Measurements from ENCODE around the gene ROBO2. TPM values are rescaled to one million over a fixed set of nuclear protein-coding genes. Genes with fewer than 3 reads are reported as not detected.

ROBO2 gene
- total RNA-seq, 2 donors from 2014 or later: not detected

GRCh38 chr3:77040926-77041722 lies 1.2 kb downstream of the ROBO2 start:
- H3K4me3 Mint-ChIP-seq: no peak overlapping the region
- H3K36me3 Mint-ChIP-seq: peaks cover 15% of the 10 kb centered on the region
- no peak for DNase-seq (ENCODE audit: low spot score)
- H3K27me3 Mint-ChIP-seq: peaks cover 17% of the 10 kb centered on the region in 2 donors
- peaks cover 16% of the 10 kb centered on the region for H3K9me3 Mint-ChIP-seq
- no peaks in the 10 kb centered on the region for H3K4me1 Mint-ChIP-seq (ENCODE audit: low read depth in 2 of 2)
- ATAC-seq: no peak
- no peak overlapping the region for H3K27ac Mint-ChIP-seq

GRCh38 chr3:77041811-77042210 lies 1.9 kb downstream of the ROBO2 start:
- Mint-ChIP-seq H3K4me1 (ENCODE audit: low read depth in 2 of 2) (no peaks in the 10 kb centered on the region), H3K9me3 (peaks cover 18% of the 10 kb centered on the region), H3K27me3 (peaks cover 17% of the 10 kb centered on the region in 2 donors), H3K36me3 (peaks cover 15% of the 10 kb centered on the region), H3K4me3 (no peak overlapping the region), H3K27ac (no peak overlapping the region)
- ATAC-seq (no peak), DNase-seq (ENCODE audit: low spot score) (no peak)

- DNase-seq (ENCODE audit: low spot score) (no peak), ATAC-seq (no peak)
- Mint-ChIP-seq H3K4me3 (no peak overlapping the region), H3K36me3 (peaks cover 15% of the 10 kb centered on the region), H3K27me3 (peaks cover 17% of the 10 kb centered on the region in 2 donors), H3K27ac (no peak overlapping the region), H3K4me1 (ENCODE audit: low read depth in 2 of 2) (no peaks in the 10 kb centered on the region), H3K9me3 (peaks cover 21% of the 10 kb centered on the region)
These were observed 2.4 kb downstream of the ROBO2 start for GRCh38 chr3:77042343-77042742.

GRCh38 chr3:77042882-77043281 lies 3.0 kb downstream of the ROBO2 start:
- H3K36me3 Mint-ChIP-seq: peaks cover 15% of the 10 kb centered on the region
- H3K9me3 Mint-ChIP-seq: peaks cover 21% of the 10 kb centered on the region
- ATAC-seq (no peak), DNase-seq (ENCODE audit: low spot score) (no peak)
- H3K27me3 Mint-ChIP-seq: peaks cover 17% of the 10 kb centered on the region in 2 donors
- no peak overlapping the region for H3K4me3 Mint-ChIP-seq
- H3K27ac Mint-ChIP-seq: no peak overlapping the region
- no peaks in the 10 kb centered on the region for H3K4me1 Mint-ChIP-seq (ENCODE audit: low read depth in 2 of 2)

- H3K4me3 Mint-ChIP-seq: no peak overlapping the region
- ATAC-seq (no peak), DNase-seq (ENCODE audit: low spot score) (no peak)
- no peak overlapping the region for H3K27ac Mint-ChIP-seq
- peaks cover 6% of the 10 kb centered on the region for H3K36me3 Mint-ChIP-seq
- peaks cover 5 to 6% of the 10 kb centered on the region in 2 donors for H3K27me3 Mint-ChIP-seq
- H3K4me1 Mint-ChIP-seq (ENCODE audit: low read depth in 2 of 2): no peaks in the 10 kb centered on the region
- peaks cover 18% of the 10 kb centered on the region for H3K9me3 Mint-ChIP-seq
These were observed 5.8 kb downstream of the ROBO2 start for GRCh38 chr3:77045686-77046085.

- Mint-ChIP-seq H3K4me1 (ENCODE audit: low read depth in 2 of 2) (no peaks in the 10 kb centered on the region), H3K36me3 (no peaks in the 10 kb centered on the region), H3K27ac (no peak overlapping the region), H3K27me3 (no peaks in the 10 kb centered on the region), H3K9me3 (peaks cover 15% of the 10 kb centered on the region), H3K4me3 (no peak overlapping the region)
- ATAC-seq: no peak
- no peak for DNase-seq (ENCODE audit: low spot score)
These were observed 8.3 kb downstream of the ROBO2 start for GRCh38 chr3:77048186-77048585.

- no peak for ATAC-seq
- Mint-ChIP-seq H3K4me1 (ENCODE audit: low read depth in 2 of 2) (no peaks in the 10 kb centered on the region), H3K27ac (no peak overlapping the region), H3K4me3 (no peak overlapping the region), H3K27me3 (no peaks in the 10 kb centered on the region), H3K9me3 (peaks cover 8% of the 10 kb centered on the region), H3K36me3 (no peaks in the 10 kb centered on the region)
- DNase-seq (ENCODE audit: low spot score): no peak
These were observed 11.7 kb downstream of the ROBO2 start for GRCh38 chr3:77051591-77051990.

GRCh38 chr3:77052051-77052501 lies 12.2 kb downstream of the ROBO2 start:
- H3K36me3 Mint-ChIP-seq: no peaks in the 10 kb centered on the region
- no peaks in the 10 kb centered on the region for H3K4me1 Mint-ChIP-seq (ENCODE audit: low read depth in 2 of 2)
- no peak for DNase-seq (ENCODE audit: low spot score)
- H3K27me3 Mint-ChIP-seq: no peaks in the 10 kb centered on the region
- no peak for ATAC-seq
- H3K4me3 Mint-ChIP-seq: no peak overlapping the region
- H3K9me3 Mint-ChIP-seq: peaks cover 4% of the 10 kb centered on the region
- no peak overlapping the region for H3K27ac Mint-ChIP-seq

- peaks cover 4% of the 10 kb centered on the region for H3K9me3 Mint-ChIP-seq
- H3K27me3 Mint-ChIP-seq: no peaks in the 10 kb centered on the region
- DNase-seq (ENCODE audit: low spot score) (no peak), ATAC-seq (no peak)
- no peaks in the 10 kb centered on the region for H3K4me1 Mint-ChIP-seq (ENCODE audit: low read depth in 2 of 2)
- H3K4me3 Mint-ChIP-seq: no peak overlapping the region
- no peaks in the 10 kb centered on the region for H3K36me3 Mint-ChIP-seq
- H3K27ac Mint-ChIP-seq: no peak overlapping the region
These were observed 13.1 kb downstream of the ROBO2 start for GRCh38 chr3:77052733-77053670.

- H3K9me3 Mint-ChIP-seq: no peaks in the 10 kb centered on the region
- no peaks in the 10 kb centered on the region for H3K36me3 Mint-ChIP-seq
- ATAC-seq (no peak), DNase-seq (ENCODE audit: low spot score) (no peak)
- no peak overlapping the region for H3K27ac Mint-ChIP-seq
- H3K4me3 Mint-ChIP-seq: no peak overlapping the region
- H3K27me3 Mint-ChIP-seq: no peaks in the 10 kb centered on the region
- no peaks in the 10 kb centered on the region for H3K4me1 Mint-ChIP-seq (ENCODE audit: low read depth in 2 of 2)
These were observed 13.9 kb downstream of the ROBO2 start for GRCh38 chr3:77053795-77054194.

GRCh38 chr3:77055841-77056341 lies 16.0 kb downstream of the ROBO2 start:
- Mint-ChIP-seq H3K27ac (no peak overlapping the region), H3K9me3 (peaks cover 4% of the 10 kb centered on the region), H3K4me1 (ENCODE audit: low read depth in 2 of 2) (no peaks in the 10 kb centered on the region), H3K36me3 (no peaks in the 10 kb centered on the region), H3K27me3 (no peaks in the 10 kb centered on the region), H3K4me3 (no peak overlapping the region)
- ATAC-seq (no peak), DNase-seq (ENCODE audit: low spot score) (no peak)

- no peak for DNase-seq (ENCODE audit: low spot score)
- H3K4me3 Mint-ChIP-seq: no peak overlapping the region
- H3K27ac Mint-ChIP-seq: no peak overlapping the region
- peaks cover 5% of the 10 kb centered on the region for H3K36me3 Mint-ChIP-seq
- H3K9me3 Mint-ChIP-seq: peaks cover 4% of the 10 kb centered on the region
- ATAC-seq: no peak
- H3K27me3 Mint-ChIP-seq: no peaks in the 10 kb centered on the region
- H3K4me1 Mint-ChIP-seq (ENCODE audit: low read depth in 2 of 2): no peaks in the 10 kb centered on the region
These were observed 19.5 kb downstream of the ROBO2 start for GRCh38 chr3:77059354-77059753.

GRCh38 chr3:77063423-77063822 lies 23.5 kb downstream of the ROBO2 start:
- peaks cover 5% of the 10 kb centered on the region for H3K36me3 Mint-ChIP-seq
- no peaks in the 10 kb centered on the region for H3K4me1 Mint-ChIP-seq (ENCODE audit: low read depth in 2 of 2)
- H3K9me3 Mint-ChIP-seq: peaks cover 4% of the 10 kb centered on the region
- H3K27ac Mint-ChIP-seq: no peak overlapping the region
- ATAC-seq (no peak), DNase-seq (ENCODE audit: low spot score) (no peak)
- no peaks in the 10 kb centered on the region for H3K27me3 Mint-ChIP-seq
- no peak overlapping the region for H3K4me3 Mint-ChIP-seq

GRCh38 chr3:77065750-77066149 lies 25.9 kb downstream of the ROBO2 start:
- no peak for DNase-seq (ENCODE audit: low spot score)
- no peak for ATAC-seq
- Mint-ChIP-seq H3K36me3 (peaks cover 5% of the 10 kb centered on the region), H3K9me3 (peaks cover 10% of the 10 kb centered on the region), H3K27me3 (no peaks in the 10 kb centered on the region), H3K27ac (no peak overlapping the region), H3K4me3 (no peak overlapping the region), H3K4me1 (ENCODE audit: low read depth in 2 of 2) (no peaks in the 10 kb centered on the region)
